Fibroblast of lung (primary cell): ENCODE data around the gene SLC39A12.

ENCODE experiments used
- EZH2 ChIP-seq: IDR thresholded peaks from 2 replicates; pipeline ENCODE4 v1.5.1; 2012; ENCODE audit warnings: low read length, control low read depth, mild to moderate bottlenecking; ENCODE audit errors: missing control alignments
- TF ChIP-seq, protein P1 (sequence below), 2 donors: IDR thresholded peaks in 1 of 2; conservative IDR thresholded peaks in 1 of 2; 1 replicate in 1 of 2; 2 replicates in 1 of 2; pipeline ENCODE4 v1.5.1; 2011 to 2012; ENCODE audit warnings: low read length in 2 of 2, control low read depth in 1 of 2, inconsistent platforms in 1 of 2, low read depth in 1 of 2, mild to moderate bottlenecking in 1 of 2

DNA sequence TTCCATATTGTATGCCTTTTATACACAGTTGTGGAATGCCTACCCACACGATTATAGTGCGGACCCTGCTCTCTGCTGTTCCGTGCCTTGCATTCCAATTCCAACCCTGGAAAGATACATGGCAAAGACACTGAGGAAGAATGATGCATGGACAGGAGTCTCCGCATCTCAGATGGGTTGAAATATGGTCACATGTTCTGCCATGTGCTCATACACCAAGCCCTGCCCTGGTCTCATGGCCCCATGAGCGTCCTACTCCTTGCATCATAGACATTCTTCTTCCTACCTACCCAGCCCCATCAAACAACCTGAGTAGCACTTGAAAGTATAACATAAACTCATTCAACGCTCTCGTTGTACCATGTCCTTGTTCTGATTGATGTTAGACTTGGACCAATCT, 6.3 kb downstream of the SLC39A12 start:
- TF ChIP-seq, protein P1, sequence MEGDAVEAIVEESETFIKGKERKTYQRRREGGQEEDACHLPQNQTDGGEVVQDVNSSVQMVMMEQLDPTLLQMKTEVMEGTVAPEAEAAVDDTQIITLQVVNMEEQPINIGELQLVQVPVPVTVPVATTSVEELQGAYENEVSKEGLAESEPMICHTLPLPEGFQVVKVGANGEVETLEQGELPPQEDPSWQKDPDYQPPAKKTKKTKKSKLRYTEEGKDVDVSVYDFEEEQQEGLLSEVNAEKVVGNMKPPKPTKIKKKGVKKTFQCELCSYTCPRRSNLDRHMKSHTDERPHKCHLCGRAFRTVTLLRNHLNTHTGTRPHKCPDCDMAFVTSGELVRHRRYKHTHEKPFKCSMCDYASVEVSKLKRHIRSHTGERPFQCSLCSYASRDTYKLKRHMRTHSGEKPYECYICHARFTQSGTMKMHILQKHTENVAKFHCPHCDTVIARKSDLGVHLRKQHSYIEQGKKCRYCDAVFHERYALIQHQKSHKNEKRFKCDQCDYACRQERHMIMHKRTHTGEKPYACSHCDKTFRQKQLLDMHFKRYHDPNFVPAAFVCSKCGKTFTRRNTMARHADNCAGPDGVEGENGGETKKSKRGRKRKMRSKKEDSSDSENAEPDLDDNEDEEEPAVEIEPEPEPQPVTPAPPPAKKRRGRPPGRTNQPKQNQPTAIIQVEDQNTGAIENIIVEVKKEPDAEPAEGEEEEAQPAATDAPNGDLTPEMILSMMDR (conservative IDR thresholded peaks at IDR 0.05 in 1 of 2, IDR thresholded peaks at IDR 0.05 in 1 of 2; ENCODE audit: low read depth in 1 of 2, low read length in 2 of 2): no peak
- TF ChIP-seq EZH2: no peak
